ENCODE data around the gene PRR33. TPM values are rescaled to one million over a fixed set of nuclear protein-coding genes. Genes with fewer than 3 reads are reported as not detected.

Gene PRR33
- total RNA-seq, 1 donor from 2014 or later, result not detected

GRCh38 chr11:1920909-1921573 lies 29.3 kb upstream of the PRR33 start:
- Mint-ChIP-seq H3K27ac (ENCODE audit: unreplicated experiment) (no peak overlapping the region), H3K27me3 (ENCODE audit: low read depth, unreplicated experiment) (peaks cover 11% of the 10 kb centered on the region), H3K4me3 (ENCODE audit: unreplicated experiment) (no peak overlapping the region), H3K9me3 (ENCODE audit: unreplicated experiment) (no peaks in the 10 kb centered on the region), H3K36me3 (ENCODE audit: low read depth, unreplicated experiment) (no peaks in the 10 kb centered on the region), H3K4me1 (ENCODE audit: low read depth, unreplicated experiment) (peaks cover 4% of the 10 kb centered on the region)
- no peak overlapping the region for H3K27ac ChIP-seq (ENCODE audit: low read depth, low read length)
- H3K79me2 ChIP-seq (ENCODE audit: insufficient read depth, low read length), result no peaks in the 10 kb centered on the region
- no peak overlapping the region for H3K4me3 ChIP-seq (ENCODE audit: insufficient read depth, low read depth, low read length)
- no peaks in the 10 kb centered on the region for H3K36me3 ChIP-seq (ENCODE audit: insufficient read depth, low read length)
- peaks cover 2% of the 10 kb centered on the region for H3K27me3 ChIP-seq (ENCODE audit: insufficient read depth, low read length)
- no peaks in the 10 kb centered on the region for H3K4me1 ChIP-seq (ENCODE audit: insufficient read depth, low read length)
- H2AFZ ChIP-seq (ENCODE audit: low read depth, low read length), result no peak overlapping the region
- H4K20me1 ChIP-seq (ENCODE audit: insufficient read depth, low read length), result no peaks in the 10 kb centered on the region
- FAIRE-seq (no peak), DNase-seq (ENCODE audit: low read depth) (no peak)
- H3K9me3 ChIP-seq (ENCODE audit: insufficient read depth, low read depth, low read length), result no peaks in the 10 kb centered on the region
- no peak overlapping the region for H3K4me2 ChIP-seq (ENCODE audit: low read length)
- no peak overlapping the region for H3K9ac ChIP-seq (ENCODE audit: low read length)
- no peak for TF ChIP-seq CTCF (IDR thresholded peaks at IDR 0.05; ENCODE audit: insufficient read depth, low read depth, low read length)
- TF ChIP-seq EZH2 (IDR thresholded peaks at IDR 0.05; ENCODE audit: insufficient read depth, low read length), result no peak

GRCh38 chr11:1920128-1920908 lies 28.6 kb upstream of the PRR33 start:
- Histone ChIP-seq H2AFZ (ENCODE audit: low read depth, low read length) (no peak overlapping the region), H3K36me3 (ENCODE audit: insufficient read depth, low read length) (no peaks in the 10 kb centered on the region), H3K4me3 (ENCODE audit: insufficient read depth, low read depth, low read length) (no peak overlapping the region), H4K20me1 (ENCODE audit: insufficient read depth, low read length) (no peaks in the 10 kb centered on the region), H3K9ac (ENCODE audit: low read length) (no peak overlapping the region), H3K27me3 (ENCODE audit: insufficient read depth, low read length) (peaks cover 2% of the 10 kb centered on the region), H3K4me2 (ENCODE audit: low read length) (no peak overlapping the region), H3K9me3 (ENCODE audit: insufficient read depth, low read depth, low read length) (no peaks in the 10 kb centered on the region), H3K79me2 (ENCODE audit: insufficient read depth, low read length) (no peaks in the 10 kb centered on the region), H3K4me1 (ENCODE audit: insufficient read depth, low read length) (no peaks in the 10 kb centered on the region), H3K27ac (ENCODE audit: low read depth, low read length) (no peak overlapping the region)
- no peak for DNase-seq (ENCODE audit: low read depth)
- no peak for FAIRE-seq
- H3K4me3 Mint-ChIP-seq (ENCODE audit: unreplicated experiment), result no peak overlapping the region
- H3K27me3 Mint-ChIP-seq (ENCODE audit: low read depth, unreplicated experiment), result peaks cover 14% of the 10 kb centered on the region
- no peak overlapping the region for H3K27ac Mint-ChIP-seq (ENCODE audit: unreplicated experiment)
- no peaks in the 10 kb centered on the region for H3K9me3 Mint-ChIP-seq (ENCODE audit: unreplicated experiment)
- TF ChIP-seq CTCF (IDR thresholded peaks at IDR 0.05; ENCODE audit: insufficient read depth, low read depth, low read length), result no peak
- no peak for TF ChIP-seq EZH2 (IDR thresholded peaks at IDR 0.05; ENCODE audit: insufficient read depth, low read length)
- H3K36me3 Mint-ChIP-seq (ENCODE audit: low read depth, unreplicated experiment), result no peaks in the 10 kb centered on the region
- H3K4me1 Mint-ChIP-seq (ENCODE audit: low read depth, unreplicated experiment), result peaks cover 4% of the 10 kb centered on the region

All from astrocyte (in vitro differentiated cells and primary cell).